GM12872 (cell line): ENCODE measurements around the gene HNRNPDL.

Source experiments
- CTCF ChIP-seq: IDR thresholded peaks from 3 replicates; pipeline ENCODE4 v1.5.1; 2011; ENCODE audit warnings: low read depth, mild to moderate bottlenecking, low read length, moderate library complexity; ENCODE audit not compliant: insufficient read depth

HNRNPDL gene

GRCh38 chr4:82421796-82422560, 8.3 kb downstream of the HNRNPDL start:
- no peak for TF ChIP-seq CTCF

GRCh38 chr4:82419451-82419850, 10.8 kb downstream of the HNRNPDL start:
- TF ChIP-seq CTCF = no peak

- TF ChIP-seq CTCF = no peak
Observed at GRCh38 chr4:82415922-82416365, 14.3 kb downstream of the HNRNPDL start.

GRCh38 chr4:82403725-82404124, 26.5 kb downstream of the HNRNPDL start:
- TF ChIP-seq CTCF = no peak

- TF ChIP-seq CTCF = no peak
Observed at GRCh38 chr4:82402196-82402775, 28.0 kb downstream of the HNRNPDL start.

GRCh38 chr4:82401600-82401999, 28.7 kb downstream of the HNRNPDL start:
- TF ChIP-seq CTCF = no peak

- TF ChIP-seq CTCF = no peak
Observed at GRCh38 chr4:82398263-82398662, 32.0 kb downstream of the HNRNPDL start.
